Stimulated activated CD4-positive, alpha-beta T cell treated with anti-CD3 and anti-CD28 coated beads, Interleukin-4, amount 100 ng/mL, for 24 hours (primary cell): ENCODE measurements around the gene SNX32.

Source experiments
- DNase-seq: peaks from one replicate; pipeline ENCODE4 v3.0.0-alpha.2; 2020

SNX32 gene

DNA sequence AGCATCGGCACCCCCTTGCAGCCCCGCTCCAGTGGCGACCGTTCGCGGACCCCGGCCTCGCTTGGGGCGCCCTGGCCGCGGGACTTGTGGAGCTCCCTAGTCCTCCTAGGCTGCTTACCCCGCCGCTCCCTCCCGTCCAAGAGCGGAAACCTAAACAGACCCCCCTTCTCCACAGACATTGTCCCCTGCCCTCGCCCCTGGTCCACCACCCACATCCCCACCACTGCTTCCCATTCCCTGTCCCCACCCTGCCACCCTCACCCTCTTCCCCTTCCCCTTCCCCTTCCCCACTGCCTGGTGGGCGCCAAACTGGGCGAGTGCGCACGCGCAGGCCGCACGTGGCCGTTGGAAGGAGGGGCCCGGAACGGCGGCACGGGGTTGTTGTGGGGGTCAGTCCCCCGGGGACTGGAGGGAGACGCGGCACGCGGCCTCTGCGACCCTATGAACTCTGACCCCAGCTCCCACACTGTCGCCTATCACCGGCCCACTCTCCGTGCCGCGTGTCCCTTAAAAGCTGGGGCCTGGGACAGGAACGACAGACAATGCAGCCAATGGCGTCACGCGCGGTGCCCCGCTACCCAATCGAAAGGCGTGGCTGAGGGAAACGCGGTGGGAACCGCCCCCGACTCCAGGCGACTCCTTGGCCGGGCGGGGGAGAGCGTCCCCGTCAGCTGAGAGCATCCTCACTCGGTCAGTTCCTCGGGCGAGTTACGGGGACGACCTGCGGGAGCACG is at the start of gene SNX32:
Gene SNX32 (plus strand): TSS at position 667 of the 734 bp plus-strand sequence. CDS start 103 bp downstream, outside the sequence.
- DNase-seq: peak; percentile 96

DNA sequence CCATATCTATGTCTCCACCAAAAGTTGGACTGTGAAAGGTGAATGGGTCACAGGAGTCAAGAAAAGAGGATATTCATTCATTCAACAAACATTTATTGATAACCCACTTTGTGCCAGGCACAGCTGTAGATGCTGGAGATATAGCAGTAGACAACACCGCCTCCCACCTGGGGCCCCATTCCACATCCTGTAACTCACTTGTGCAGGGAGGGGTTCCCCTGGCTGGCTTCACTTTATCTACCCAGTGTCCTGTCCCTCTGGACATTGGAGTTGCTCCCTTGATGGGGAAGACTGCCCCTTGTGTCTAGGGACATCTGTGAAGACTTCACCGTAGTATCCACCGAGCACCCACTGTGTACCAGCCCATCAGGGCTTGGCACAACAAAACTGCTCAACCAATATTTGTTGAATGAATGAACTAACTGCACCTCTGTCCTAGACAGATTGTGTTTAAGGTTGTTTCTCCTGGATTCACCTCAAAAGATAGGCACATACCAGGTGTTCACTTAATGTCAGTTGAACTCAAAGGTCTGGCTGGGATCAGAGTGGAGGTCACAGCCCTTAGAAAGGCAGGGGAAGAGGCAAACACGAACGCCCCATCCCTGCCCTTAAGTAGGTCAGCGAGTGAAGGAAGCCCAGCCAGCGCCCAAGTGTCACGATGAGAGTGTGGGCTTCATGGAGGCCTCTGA is 48.3 kb upstream of the SNX32 start:
- DNase-seq: no peak

DNA sequence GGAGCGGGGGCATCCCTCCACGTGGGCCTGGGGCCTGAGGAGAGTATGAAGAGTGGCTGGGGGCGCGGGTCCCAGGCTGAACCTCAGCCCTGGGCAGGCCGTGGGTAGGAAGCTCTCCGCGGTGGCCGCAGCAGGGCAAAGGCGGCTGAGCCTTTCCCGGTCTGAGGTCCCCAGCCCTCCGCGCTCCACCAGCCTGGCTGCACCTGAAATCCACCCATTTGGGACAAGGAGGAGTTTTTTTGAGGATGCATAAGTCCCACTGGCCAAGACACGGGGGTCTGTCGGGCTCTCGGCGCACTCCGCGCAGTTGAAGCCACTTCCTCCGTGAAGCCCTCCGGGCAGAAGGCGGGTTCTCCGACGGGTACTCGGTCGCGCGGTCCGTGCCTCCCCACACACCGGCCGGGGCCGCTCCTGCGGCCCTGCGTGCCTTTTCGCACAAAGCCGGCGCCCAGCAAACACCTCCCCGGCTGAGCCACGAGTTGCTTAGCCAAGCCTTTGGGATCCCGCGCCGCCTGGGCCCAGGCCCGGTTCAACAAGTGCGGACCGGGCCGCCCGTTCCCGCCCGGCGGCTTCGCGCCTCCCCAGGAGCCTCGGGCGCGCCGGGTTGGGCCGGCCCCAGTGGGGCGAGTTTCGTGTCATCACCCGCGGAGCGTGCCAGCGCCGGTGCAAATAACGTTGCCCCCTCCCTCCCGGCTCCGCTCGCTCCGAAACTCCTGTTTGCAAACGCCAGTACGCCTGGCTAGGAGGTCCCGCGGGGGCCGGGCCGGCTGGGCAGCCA is 47.6 kb upstream of the SNX32 start:
- no peak for DNase-seq

DNA sequence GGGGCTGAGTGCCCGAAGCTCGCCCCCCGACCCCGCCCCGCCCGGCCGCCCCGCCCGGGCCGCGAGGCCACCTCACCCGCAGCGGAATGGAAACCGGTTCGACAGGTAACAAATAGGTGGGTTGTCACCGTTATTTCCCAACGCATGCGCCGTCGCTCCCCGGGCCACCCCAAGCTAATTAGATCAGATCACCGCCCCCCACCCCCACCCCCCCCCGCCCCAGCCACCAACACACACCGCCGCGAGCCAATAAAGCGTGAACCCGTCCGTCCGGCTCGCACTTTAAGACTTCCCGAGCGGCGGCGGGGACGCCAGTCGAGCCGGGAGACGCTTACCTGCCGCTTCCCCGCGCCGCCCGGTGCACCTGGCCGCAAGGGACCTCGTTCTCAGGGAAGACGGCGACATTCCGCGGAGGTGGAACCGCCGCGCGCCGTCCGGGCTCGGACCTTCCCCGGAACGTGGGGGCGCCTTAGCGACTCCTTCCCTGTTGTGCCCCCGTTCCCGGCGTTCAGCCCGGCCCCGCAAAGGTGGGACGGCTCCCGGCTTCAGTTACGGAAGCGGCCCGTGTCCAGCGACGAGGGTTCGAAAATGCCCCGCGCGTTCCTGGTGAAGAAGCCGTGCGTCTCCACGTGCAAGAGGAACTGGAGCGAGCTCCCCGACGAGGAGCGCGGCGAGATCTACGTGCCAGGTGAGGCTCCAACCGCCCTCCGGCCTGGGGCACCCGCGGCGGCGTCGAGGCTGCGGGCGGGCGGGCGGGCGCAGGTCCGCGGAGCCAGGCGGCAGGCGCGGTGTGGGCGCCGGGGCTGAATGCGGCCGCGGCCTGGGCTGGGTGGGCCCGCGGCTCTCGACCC is 46.8 kb upstream of the SNX32 start, which contains the start of gene OVOL1:
Gene OVOL1 (plus strand): TSS at position 278 of the 851 bp plus-strand sequence. CDS start 311 bp downstream, at position 589.
- peak; percentile 23 for DNase-seq

DNA sequence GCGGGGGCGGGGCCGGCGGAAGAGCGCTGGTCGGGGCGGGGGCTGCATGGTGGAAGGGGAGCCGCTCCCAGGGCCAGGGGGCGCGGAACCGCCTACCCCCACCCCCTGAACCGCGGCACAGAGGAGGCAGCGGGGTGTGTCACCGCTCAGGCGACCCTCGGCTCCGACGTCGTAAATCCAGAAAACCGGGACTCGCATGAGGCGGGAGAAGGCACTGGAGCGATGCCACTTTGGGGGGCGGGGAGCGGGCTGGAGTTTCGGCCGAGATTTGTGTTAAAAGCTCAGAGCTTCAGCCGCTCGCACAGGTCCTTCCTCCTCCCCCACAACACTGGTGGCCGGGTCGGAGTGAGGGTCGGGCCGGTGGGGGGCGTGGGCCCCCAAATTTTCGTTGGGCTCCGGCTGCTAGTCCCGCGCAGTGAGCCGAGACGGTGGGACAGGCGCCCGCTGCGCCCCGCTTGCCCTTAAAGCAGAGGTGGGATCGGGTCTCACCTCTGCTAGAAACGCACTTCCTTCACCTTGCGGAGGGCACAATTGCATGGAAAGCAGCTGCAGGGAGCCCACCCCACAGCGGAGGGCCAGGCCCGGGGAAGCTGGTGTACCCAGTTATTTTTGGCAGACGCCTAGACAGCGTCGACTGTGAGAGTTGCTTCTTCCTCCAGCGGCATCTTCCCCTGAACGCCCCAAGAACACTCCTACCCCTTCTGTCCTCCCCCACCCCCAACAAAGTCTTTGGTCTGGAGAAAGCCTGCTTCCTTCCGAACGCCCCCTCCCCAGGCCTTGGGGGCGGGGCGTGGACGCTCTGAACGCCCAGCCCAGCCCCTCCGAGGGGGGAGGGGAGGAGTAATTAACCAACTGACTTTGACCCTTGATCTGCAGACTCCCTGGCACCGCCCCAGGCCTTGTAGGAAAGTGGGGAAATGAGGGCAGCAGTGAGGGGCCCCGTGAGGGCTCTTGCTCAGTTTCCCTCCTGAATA is 45.8 kb upstream of the SNX32 start:
- DNase-seq: no peak

DNA sequence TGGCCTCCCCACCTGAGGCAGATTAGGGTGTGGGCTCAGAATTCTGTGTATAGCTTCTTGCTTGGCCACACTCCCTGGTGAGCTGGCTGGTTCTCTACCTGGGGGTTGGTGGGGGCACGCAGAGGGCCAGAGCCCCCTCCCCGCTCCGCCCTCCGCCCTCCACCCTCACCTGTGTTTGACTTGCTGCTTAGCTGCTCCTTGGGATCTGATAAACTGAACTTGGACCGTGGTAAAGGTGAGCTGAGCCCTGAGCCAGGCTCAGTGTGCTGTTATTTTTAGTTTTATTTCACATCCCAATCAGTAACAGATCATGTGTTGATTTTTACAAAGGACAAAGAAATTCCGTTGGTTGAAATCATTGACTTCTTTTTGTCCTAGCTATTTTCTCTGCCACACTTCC is 44.9 kb upstream of the SNX32 start:
- no peak for DNase-seq

DNA sequence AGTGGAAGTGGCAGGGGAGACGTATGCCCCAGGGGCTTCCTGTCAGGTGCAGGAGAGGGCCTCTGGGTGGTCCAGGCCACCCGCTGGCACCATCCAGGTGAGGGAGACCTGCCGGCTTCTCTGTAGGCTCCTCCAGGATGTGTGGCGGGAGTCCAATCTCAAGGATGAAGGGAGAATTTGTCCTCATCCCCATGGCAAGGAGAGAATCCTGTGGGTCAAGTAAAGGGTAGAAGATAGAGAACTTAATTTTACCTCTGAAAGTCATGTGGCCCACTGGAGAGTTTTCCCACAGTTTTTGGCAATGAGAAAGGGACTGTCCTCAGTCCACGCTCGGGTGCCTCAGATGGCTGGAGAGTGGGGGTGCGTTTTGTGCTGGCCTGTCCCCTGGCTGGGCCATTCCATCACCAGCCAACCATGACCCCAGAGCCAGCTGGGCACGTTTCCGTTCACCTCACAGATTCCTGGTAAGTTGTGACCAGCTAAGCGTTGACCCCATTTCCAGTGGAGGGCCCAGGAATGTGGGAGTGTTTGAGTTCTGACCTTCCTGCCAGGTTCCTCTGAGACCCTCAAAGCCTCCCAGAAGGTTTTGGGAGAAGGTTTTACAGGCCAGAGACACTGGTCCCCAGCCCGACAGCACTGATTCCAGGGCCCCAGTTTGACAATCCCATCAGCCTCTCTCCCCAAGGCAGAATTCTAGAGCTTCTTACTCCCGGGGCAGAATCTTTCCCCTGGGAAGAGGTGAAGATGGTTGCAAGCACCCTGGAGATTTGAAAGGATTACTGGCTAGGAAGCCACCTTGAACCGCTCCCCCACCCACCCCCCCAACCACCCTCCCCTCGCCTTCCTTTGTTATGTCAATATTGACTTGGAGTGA is 44.3 kb upstream of the SNX32 start:
- DNase-seq: no peak

DNA sequence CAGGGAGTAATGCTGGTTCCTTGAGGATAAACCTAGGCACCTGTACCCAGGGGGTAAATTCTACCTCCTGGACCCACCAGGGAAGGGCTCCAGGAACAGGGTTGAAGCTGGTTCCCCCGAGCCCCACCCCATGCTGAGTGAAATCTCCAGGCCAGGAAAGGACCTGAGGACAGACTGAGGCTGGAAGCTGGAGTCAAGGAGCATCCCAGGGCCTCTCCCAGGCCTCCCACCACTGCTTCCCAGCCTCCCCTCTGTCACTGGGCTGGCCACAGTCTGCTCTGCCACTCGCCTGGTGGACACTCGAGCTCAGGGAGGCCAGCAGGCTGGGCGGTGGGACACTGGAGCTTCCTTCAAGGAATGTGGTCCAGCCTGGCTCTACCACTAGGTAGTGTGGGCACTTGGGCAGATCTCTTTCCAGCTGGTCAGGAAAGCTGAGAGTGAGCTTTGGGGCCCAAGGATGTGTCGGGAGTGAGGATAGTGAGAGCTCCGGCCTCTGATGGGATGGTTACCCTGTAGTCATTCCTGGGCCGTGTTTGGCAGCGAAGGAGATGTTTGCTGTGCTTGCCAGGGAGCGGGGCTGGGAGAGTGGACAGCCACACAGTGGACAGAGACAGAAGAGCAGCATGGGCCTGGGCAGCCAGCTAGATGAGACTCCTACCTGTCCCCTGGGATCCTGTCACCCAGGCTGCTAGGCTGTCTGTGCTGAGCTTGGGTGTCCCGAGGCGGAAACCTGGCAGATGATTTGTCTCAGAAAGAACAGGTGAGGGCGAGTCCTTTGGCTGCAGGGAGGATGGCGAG is 43.5 kb upstream of the SNX32 start:
- no peak for DNase-seq

DNA sequence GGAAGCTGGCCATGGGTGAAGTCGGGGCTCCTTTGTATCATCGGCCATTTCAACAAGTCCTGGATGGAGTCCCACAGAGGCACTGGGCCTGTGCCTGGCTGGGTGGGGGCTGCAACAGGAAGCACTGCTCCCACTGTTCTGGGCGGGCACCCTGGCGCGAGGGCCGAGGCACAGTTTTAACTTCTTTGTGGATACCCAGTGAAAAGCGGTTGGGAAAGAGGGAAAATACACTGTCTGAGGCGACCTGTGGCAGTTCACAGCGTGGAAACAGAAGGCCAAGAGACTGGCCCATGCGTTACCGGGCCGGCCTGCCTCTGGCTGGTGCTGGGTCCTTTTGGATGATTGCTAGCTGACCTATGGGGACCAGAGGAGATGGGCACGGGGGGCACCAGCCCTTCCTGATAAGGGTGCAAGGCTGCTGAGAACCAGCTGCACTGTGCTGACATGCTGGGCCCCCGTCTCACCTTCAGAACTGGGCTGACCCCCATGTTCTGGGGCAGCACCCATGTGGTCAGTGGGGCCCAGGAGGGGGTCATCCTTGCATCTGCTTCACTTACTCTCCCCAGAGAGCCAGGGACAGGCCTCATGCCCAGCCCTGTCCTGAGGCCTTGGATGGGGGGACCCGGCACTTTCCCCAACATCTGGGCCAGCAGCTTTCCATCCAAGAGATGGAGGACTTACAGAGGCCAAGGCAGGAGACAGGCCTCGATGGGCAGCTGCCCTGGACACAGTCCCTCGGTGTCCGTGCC is 42.7 kb upstream of the SNX32 start:
- DNase-seq: no peak

DNA sequence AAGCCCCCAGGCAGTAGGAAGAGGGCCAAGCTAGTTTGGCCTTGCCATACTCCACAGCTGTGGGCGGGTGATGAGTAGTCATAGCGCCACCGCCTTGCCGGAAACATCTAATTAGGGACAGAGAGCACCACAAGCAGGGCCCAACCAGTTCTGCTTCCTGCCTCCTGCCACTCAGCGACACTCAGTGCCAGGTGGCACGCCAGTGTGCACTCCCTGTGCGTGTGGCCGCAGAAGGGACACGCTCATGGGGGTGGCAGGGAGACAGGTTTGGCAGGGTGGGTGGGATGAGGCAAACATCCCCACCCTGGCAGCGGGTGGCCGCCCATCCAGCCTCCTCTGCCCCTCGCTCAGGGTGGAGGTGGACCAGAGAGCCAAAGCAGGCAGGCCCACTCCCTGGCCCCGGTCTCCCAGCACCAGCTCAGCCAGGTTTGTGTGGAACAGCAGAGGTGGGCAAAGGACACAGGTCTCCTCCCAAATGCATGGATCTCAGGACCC is 42.0 kb upstream of the SNX32 start:
- peak; percentile 58 for DNase-seq

DNA sequence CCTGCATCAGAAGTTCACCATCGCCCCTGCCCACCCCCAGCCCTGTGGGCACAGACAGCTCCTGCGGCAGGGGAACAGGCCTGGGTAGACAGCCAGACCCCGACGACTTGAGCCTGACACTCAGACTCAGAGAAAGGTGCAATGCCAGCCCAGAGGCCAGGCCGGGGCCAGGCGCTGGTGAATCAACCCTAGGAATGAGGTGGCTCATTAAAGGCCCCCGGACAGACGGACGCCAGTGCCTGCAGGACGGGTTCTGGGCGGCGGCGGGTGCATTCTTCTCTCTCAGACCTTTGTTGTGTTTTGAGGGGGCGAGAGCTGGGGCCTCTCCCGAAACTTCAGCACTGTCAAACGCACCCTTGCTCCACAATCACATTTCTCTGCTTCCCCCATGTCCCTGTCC is 41.3 kb upstream of the SNX32 start:
- DNase-seq: no peak

DNA sequence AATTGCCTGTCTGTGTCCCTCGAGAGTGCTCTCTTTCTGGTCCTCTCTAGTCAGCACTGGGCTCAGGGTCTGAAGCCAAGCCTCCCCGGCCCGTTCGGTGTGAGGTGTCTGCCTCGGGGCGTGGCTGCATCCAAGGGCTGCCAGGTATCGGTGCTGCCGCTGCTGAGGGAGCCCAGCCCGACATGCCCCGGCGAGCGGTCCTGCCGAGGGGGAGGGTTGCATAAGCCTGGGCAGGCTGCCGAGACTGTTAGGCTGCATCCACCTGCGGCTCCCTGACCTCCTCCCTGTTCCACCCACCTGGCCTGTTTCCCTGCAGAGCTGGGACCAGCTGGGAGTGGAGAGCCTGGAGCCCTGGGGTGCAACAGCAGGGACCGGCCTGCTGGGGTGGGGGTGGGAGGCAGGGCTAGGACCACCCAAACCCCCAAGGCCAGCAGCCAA is 40.6 kb upstream of the SNX32 start:
- no peak for DNase-seq

DNA sequence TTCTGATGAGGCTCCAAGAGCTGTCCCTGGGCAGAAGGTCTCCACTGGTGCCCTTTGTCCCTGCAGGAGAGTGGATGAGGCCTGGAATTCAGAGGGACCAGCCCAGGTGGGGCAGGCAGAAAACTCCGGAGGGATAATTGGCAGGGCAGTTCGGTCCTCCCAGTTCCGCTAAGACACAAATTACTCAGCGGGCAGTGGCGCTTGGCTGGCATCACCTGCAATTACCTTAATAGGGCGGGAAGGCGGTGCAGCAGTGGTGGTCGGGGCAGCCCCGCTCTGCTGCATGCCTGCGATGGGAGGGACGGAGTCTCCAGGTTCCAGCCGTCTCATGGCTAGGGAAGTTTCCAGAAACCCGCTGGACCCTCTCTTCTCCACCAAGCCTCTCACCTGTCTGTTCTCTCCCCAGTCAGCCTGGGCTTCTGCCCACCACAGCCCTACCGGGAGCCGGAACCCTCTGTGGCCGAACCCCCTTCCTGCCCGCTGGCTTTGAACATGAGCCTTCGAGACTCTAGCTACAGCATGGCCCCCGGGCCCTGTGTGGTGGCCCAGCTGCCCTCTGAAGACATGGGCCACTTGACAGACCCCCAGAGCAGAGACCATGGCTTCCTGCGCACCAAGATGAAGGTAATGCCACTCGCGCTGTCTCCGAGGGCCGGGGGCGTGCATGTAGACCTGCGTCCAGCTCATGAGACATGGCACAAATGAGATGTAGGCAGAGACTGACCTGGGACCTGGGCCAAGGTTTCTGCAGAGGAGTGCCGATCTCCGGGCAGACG is 40.0 kb upstream of the SNX32 start:
- no peak for DNase-seq

DNA sequence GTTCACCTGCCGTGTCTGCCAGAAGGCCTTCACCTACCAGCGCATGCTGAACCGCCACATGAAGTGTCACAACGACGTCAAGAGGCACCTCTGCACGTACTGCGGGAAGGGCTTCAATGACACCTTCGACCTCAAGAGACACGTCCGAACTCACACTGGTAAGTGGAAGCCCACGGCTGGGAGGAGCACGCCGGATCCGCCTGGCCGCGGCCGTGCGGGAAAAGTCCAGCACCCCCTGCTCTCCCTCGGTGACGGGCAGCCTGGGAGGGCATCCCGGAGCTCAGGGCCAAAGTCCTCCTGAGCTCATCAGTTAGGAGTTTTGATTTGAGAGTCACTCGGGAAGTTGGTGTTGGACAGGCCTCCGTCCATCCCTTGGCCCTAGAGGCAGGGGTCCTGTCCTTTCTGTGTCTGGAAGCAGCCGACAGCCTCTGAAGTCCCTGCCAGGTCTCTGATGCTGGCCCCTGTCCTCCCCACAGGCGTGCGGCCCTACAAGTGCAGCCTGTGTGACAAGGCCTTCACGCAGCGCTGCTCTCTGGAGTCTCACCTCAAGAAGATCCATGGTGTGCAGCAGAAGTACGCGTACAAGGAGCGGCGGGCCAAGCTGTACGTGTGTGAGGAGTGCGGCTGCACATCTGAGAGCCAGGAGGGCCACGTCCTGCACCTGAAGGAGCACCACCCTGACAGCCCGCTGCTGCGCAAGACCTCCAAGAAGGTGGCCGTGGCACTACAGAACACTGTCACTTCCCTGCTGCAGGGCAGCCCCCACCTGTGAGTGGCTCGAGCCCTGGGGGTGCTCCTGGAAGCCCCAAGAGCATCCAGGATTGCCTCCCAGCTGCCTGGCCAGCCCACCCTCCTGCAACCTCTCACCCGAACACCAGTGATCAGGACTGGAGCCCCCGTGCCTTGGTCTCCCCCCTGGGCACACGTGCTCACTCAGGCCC is 38.9 kb upstream of the SNX32 start:
- DNase-seq: no peak

DNA sequence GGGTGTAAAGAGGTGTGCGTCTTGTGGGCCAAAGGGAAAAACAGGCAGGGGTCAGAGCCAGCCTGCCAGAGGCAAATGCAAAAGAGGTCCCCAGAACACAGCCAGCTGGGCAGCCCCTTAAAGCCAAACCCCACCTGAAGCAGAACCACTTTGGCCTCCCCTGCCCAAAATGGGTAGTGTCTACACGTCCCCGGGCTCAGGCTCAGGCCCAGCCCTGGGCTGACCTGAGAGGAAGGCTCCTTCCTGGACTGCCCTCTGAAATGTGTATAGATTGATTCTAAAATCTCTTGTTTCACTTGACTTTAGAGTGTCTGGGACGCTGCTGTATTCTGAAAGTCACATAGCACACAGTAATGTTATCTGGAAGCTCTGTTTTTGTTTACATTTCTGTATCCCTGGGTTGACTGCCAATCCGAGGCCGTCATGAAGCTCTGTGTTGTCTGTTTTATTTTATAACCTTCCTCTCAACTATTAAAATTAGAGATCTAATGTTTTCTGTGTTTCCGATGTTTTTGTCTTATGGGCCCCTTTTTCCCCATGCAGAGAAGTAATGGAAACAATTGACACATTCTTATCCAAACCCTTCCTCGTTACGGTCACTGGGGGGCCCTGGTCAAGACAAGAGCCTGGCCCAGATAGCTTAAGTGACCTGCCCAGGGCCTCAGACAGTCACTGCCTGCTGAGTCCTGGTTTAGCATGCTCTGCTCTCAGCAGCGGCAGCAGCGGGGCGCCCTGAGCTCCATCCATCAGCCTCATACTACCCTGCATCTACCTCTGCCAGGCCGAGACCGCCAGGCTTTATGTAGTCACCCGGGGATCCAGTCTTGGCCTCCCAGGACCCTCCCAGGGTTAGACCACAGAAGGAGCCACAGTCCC is 36.8 kb upstream of the SNX32 start:
- DNase-seq: no peak
